HG03558 (cell line): ENCODE measurements around the gene DVL3.

ENCODE experiments used
- ATAC-seq: cut with Tn5 transposase; IDR thresholded peaks from one replicate; pipeline ENCODE4 v1.9.1; 2021; ENCODE audit warnings: moderate number of reproducible peaks; ENCODE audit not compliant: unreplicated experiment; ENCODE audit errors: extremely low read depth

DVL3 gene

GRCh38 chr3:184200825-184201224, 45.6 kb downstream of the DVL3 start:
- no peak for ATAC-seq

GRCh38 chr3:184203526-184203925, 48.3 kb downstream of the DVL3 start:
- no peak for ATAC-seq

- no peak for ATAC-seq
Measured at GRCh38 chr3:184209146-184209923, 54.2 kb downstream of the DVL3 start.

- no peak for ATAC-seq
Measured at GRCh38 chr3:184211297-184211696, 56.1 kb downstream of the DVL3 start.

- ATAC-seq, result no peak
Measured at GRCh38 chr3:184211718-184212117, 56.5 kb downstream of the DVL3 start.

- no peak for ATAC-seq
Measured at GRCh38 chr3:184218814-184219213, 63.6 kb downstream of the DVL3 start.

- no peak for ATAC-seq
Measured at GRCh38 chr3:184222521-184222920, 67.3 kb downstream of the DVL3 start.
